HK-2 (cell line): ENCODE results near the gene RGL4.

Source experiments
- DNase-seq: peaks from one replicate; pipeline ENCODE4 v3.0.0-alpha.2; 2018; ENCODE audit not compliant: unreplicated experiment

RGL4 gene

GRCh38 chr22:23742505-23743264 is 51.9 kb downstream of the RGL4 start:
- DNase-seq: no peak

GRCh38 chr22:23743303-23743705 is 52.5 kb downstream of the RGL4 start:
- no peak for DNase-seq

- no peak for DNase-seq
Measured at GRCh38 chr22:23744001-23744400, 53.2 kb downstream of the RGL4 start.

GRCh38 chr22:23744485-23744884 is 53.7 kb downstream of the RGL4 start:
- no peak for DNase-seq

GRCh38 chr22:23745791-23746190 is 55.0 kb downstream of the RGL4 start:
- no peak for DNase-seq
